Activated naive CD4-positive, alpha-beta T cell treated with anti-CD3 and anti-CD28 coated beads, Interleukin-2, amount 50 U/mL, for 16 hours (primary cell): ENCODE results near the gene IGSF3.
"Not testable (repeated sequence)": the region's sequence is repeated elsewhere in the genome, so short reads cannot be mapped to it uniquely, and the experiment has no call there.

Experiments
- DNase-seq: peaks from one replicate; pipeline ENCODE4 v3.0.0-alpha.2; 2020

IGSF3 gene

DNA sequence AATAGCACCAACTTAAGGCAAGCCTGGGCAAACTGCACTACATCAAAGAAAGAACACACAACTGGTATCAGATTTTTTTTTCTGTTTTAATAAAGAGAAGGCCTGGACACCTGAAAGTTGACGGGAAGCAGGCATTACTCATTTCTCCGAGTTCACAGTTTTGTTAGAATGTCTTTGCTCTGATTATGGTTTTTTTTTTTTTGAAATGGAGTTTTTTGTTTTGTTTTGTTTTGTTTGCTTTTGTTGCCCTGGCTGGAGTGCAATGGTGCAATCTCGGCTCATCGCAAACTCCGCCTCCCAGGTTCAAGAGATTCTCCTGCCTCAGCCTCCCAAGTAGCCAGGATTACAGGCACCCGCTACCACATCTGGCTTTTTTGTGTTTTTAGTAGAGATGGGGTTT lies 9.7 kb downstream of the IGSF3 start:
- DNase-seq: not testable (repeated sequence)

DNA sequence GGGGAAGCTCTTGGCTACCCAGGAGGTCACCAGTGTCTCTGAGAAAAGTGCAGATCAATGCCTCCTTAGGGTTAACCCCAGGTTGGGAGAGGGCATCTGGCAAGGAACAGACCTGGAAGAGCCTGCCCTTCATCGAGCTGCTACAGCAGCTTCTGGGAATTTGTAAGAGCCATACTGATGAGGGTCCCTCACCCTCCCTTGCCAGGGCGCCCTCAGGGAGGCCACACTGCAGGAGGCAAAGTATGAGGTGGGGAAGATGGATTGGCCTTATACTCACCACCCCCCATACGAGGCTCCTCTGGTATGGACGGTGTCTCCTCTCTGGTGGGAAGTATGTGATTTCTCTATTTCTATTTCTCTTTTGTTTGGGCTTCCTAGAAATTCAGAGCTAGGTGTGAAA lies 13.2 kb downstream of the IGSF3 start:
- no peak for DNase-seq

DNA sequence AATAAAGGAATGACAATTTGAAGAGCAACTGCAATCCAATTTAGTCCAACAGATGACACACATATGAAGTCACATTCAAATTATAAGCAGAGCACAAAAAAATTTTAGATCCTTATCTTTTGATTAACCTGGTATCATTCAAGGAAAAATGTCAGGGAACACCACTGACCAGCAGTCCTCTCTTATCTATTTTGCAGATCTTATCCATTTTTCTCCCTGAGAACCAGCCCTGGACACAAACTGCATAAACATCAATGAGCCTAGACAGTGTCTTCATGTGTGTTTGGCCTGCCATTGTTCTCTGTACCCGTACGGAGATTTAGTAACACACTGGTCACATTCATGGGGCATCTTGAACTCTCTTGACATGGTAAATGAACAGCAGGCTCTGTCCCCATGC lies 14.9 kb downstream of the IGSF3 start:
- DNase-seq: not testable (repeated sequence)

- DNase-seq: not testable (repeated sequence)
Observed at GRCh38 chr1:116650781-116651180, 16.8 kb downstream of the IGSF3 start.

GRCh38 chr1:116649041-116649440 lies 18.5 kb downstream of the IGSF3 start:
- DNase-seq: not testable (repeated sequence)

GRCh38 chr1:116648325-116648724 lies 19.2 kb downstream of the IGSF3 start:
- not testable (repeated sequence) for DNase-seq

DNA sequence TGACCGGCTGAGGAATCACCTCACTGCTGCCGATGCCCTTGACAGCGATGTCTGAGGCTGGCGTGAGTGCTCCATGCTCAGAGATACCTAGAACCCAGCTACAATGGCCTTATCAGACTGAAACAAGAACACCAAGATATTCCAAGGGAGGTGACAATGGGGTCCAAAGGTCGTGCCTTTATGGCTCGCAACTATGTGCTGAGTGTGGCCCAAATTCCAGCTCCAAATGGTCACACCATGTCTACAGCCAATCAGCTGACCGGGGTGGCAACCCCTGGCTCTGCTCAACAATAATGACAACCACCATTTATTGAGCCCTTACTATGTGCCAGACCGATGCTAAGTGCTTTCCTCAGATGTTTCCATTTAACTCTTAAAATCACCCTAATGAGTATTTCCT lies 20.3 kb downstream of the IGSF3 start:
- DNase-seq: not testable (repeated sequence)

DNA sequence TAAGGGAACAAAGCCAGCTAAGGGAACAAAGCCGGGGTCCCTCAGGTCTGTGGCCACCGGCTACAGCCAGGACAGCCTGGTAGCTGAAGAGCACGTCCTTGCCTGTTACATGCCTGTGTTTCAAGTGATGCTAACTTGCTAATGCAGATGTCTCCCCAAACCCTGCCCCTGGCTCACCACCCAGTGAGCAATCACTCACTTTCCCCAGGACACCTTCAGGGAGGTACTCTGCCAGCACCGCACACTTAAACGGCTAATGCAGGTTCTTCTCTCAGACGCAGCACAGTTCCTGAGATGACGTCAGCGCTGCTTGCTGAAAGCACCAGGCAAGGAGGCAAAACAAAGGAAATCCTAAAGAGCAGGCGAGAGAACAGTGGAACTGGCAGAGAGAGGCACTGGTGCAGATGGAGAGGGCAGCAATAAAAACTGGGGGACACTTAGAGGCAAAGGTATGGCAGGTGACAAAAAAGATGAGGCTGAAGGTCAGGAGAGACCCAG lies 20.8 kb downstream of the IGSF3 start:
- not testable (repeated sequence) for DNase-seq

DNA sequence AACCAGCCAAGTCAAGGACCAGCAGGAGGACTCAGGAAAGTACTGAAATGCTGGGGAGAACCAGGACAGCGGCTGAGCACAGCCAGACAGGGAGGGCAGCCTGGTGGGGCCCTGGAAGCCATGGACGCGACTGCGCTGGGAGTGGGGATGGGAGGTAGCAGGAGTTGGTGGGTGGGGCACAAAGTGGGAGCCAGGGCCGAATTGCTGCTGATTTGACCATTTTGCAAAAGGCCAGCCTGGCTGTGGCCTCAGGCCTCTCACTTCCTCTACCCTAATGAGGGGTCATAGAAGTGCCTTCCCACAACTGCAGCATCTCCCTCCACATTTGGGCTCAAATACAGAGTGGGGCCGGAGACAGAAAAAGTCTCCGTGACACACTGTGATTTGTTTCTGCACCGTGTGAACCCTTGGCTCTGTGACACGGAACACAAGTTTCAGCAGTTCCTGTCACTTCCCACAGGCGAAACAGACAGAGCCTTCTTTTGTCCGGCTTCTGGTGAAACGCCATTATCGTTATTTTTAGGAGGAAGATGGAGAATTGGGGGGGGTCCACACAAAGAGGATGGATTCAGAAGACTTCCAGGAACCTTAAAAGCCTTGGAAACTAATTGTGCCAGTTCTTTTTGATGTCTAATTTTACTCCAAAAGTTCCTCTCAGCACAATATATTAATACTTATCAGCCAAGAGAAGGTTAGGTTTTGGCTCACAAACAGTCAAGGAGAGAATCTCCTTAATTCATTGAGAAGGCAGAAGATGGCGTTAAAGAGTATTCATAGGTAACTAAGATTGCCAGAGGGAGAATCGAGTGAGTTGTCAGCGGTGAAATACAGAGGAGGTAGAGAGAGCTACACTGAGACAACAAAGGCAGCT lies 21.5 kb downstream of the IGSF3 start:
- not testable (repeated sequence) for DNase-seq

DNA sequence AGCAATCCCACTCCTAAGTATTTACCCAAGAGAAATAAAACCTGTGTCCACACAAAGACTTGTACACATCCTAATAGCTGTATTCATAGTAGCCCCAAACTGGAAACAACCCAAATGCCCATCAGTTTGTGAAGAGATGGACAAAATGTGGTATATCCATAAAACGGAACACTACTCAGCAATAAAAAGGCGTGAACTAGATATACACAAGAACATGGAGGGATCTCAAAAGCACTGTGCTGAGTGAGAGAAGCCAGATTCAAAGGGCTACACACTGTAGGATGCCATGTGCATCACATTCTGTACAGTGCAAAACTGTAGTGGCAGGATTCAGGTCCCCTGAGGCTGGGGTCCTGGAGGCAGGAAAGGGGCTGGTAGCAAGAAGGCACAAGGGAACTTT lies 22.5 kb downstream of the IGSF3 start:
- not testable (repeated sequence) for DNase-seq

- not testable (repeated sequence) for DNase-seq
Observed at GRCh38 chr1:116644096-116644495, 23.4 kb downstream of the IGSF3 start.

DNA sequence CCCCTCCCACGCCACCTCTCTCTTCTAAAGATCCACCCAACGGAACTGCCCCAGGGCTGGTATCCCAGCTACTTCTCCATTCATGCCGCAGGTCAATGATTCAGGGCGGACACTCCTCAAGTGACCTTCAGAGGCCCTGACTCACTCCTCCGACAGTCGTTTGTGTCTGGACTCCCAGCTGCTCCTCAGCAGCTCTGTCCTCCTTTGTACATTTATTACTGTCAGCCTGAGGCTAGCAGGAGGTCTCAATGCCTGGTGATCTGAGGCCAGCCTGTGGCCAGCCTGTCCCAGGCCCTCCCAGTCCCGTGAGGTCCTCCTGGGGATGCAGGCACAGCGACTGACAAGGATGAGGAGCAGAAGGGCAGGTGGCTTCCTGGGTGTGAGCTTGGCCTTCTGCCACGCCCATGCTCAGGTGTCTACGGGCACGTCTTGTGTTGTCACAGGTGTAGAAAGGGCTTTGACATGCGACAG lies 24.2 kb downstream of the IGSF3 start:
- not testable (repeated sequence) for DNase-seq

DNA sequence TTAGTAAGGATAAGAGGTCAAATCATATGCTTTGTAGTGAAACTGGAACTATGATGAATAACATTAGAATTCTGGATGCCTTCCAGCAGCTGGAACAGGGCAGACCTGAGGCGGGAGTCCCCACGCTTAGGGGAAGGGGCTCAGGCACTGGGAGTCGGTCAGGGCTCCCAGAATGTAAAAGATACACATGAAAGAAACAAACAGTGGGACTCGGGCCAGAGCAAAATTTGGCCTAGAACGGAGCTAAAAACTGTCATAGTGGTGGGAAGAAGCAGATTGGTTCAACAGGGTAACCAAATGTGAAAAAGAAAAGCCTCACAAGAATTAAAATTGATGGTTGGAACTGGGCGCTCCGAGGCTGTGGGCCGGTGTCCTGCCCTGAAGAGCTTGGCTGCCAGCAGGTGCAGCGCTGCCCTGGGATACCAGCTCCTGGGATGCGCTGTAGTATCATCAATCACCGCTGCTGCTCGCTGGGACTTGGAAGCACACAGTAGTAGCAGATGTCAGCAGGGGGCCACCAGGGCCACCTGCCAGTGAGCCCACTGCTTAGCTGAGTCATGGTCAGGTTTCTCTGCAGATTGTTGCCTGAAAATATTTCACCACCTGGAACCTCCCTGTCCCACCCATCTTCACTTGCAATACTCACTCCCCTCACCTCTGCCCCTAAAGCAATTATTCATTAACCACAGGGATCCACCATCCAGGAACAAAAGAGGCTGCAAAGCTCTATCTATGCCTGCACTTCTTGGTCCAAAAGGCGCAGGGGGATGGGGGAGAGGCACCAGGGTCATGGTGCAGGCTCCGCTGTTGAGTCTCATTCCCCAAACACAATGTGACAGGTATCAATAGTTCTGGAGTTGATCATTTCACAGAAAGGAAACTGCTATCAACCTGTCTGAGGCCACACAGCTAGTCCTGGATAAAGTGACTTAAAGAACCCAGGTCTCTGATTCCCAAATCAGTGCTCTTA lies 24.9 kb downstream of the IGSF3 start:
- not testable (repeated sequence) for DNase-seq

- not testable (repeated sequence) for DNase-seq
Observed at GRCh38 chr1:116637583-116637982, 29.9 kb downstream of the IGSF3 start.

GRCh38 chr1:116636584-116636983 lies 30.9 kb downstream of the IGSF3 start:
- DNase-seq: not testable (repeated sequence)

GRCh38 chr1:116634386-116634785 lies 33.1 kb downstream of the IGSF3 start:
- DNase-seq: not testable (repeated sequence)

GRCh38 chr1:116631996-116632925 lies 35.3 kb downstream of the IGSF3 start:
- DNase-seq: not testable (repeated sequence)

- not testable (repeated sequence) for DNase-seq
Observed at GRCh38 chr1:116631554-116631953, 36.0 kb downstream of the IGSF3 start.

GRCh38 chr1:116630057-116630456 lies 37.5 kb downstream of the IGSF3 start:
- not testable (repeated sequence) for DNase-seq

DNA sequence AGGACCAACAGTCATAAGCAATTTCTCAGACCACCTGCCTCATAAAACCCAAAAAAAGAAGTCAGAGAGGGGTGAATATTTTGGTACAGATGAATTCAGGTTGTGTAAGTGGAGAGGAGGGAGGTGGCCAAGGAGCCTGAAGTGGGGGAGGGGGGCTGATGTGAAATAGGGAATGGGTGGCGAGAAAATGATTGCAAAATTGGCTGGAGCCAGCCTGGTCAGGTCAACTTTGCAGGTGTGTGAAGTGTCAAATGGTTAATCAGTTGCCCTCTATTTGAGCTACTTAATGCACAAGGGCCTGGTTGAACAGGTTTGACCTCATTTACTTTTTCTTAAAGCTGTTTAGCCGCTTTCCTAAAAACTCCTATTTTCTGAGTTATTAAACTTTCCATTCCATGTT lies 38.1 kb downstream of the IGSF3 start:
- DNase-seq: not testable (repeated sequence)

DNA sequence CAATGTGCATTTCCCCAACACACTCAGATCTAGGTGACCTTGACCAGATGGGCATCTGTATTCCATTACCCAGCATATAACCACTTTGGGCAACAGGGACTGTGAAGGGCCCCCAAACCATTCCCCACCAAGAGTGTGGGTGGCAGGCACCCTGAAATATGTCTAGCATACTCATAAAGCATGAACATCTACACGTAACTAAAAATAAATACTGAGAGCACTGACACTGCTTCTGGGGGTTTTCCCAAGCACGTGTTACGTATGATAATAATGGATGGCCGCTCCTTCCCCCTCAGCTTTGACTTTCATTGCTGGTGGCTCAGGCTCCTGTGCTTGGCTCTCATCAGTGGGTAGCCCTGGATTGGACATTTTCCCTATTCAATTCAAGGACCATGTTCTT lies 39.1 kb downstream of the IGSF3 start:
- no peak for DNase-seq

GRCh38 chr1:116627357-116627756 lies 40.2 kb downstream of the IGSF3 start:
- DNase-seq: not testable (repeated sequence)
